Colonic mucosa (tissue), 4 donors: ENCODE results near the gene CARS1. TPM values are rescaled to one million over a fixed set of nuclear protein-coding genes. Genes with fewer than 3 reads are reported as not detected.

Experiments used
- DNase-seq: peaks from one replicate; pipeline ENCODE4 v3.0.0-alpha.2; 2020
- H3K27ac ChIP-seq: fragments of 200-600 bp; one replicate; pipeline ENCODE4 v1.8.0; 2021
- H3K27me3 ChIP-seq: fragments of 200-600 bp; one replicate; pipeline ENCODE4 v1.8.0; 2021
- H3K36me3 ChIP-seq: fragments of 200-600 bp; one replicate; pipeline ENCODE4 v1.8.0; 2021
- H3K4me1 ChIP-seq: fragments of 200-600 bp; one replicate; pipeline ENCODE4 v1.8.0; 2021; ENCODE audit warnings: mild to moderate bottlenecking
- H3K4me3 ChIP-seq: fragments of 200-600 bp; one replicate; pipeline ENCODE4 v1.8.0; 2021
- H3K9ac ChIP-seq, 2 donors: one replicate each; pipeline ENCODE4 v1.7.0; 2013; ENCODE audit warnings: control low read depth in 2 of 2, low read depth in 2 of 2, low read length in 2 of 2
- H3K9me3 ChIP-seq: fragments of 200-600 bp; one replicate; pipeline ENCODE4 v1.8.0; 2021
- CTCF ChIP-seq: fragments of 200-600 bp; IDR thresholded peaks from one replicate; pipeline ENCODE4 v1.8.0; 2022; ENCODE audit warnings: antibody characterized with exemption, mild to moderate bottlenecking
- intact Hi-C: fragments of 100-400 bp; cut with DNase I; formaldehyde crosslinking; loops from one replicate; pipeline ENCODE4 v1.14.1; 2022
- total RNA-seq, 2 donors: library from RNA; stranded (reverse); fragmentation: NEBNext Ultra II Directional in 1 of 2; extraction: Animal tissue kit (Norgen Biotek cat#: 25700) in 1 of 2; gene quantifications; one replicate each; pipeline ENCODE4 v1.2.1, GENCODE V29; 2021
- donor health status: healthy.
- donor health status: DM: no; HTN: no; CAD: no.
- donor health status: DM: no; HTN: no; CAD: no.

Gene CARS1
- total RNA-seq, 2 donors from 2014 or later, result 48.4 to 74.3 TPM

- Histone ChIP-seq H3K27me3 (no peaks in the 10 kb centered on the region), H3K4me3 (no peak overlapping the region), H3K27ac (no peak overlapping the region), H3K4me1 (no peaks in the 10 kb centered on the region), H3K9me3 (no peaks in the 10 kb centered on the region), H3K9ac (no peak overlapping the region), H3K36me3 (peaks cover 21% of the 10 kb centered on the region)
- no peak for TF ChIP-seq CTCF
- no peak for DNase-seq
- intact Hi-C loops, result no loop called here
These were observed 38.6 kb downstream of the CARS1 start for GRCh38 chr11:3018596-3018995.

GRCh38 chr11:3016861-3017260, 40.4 kb downstream of the CARS1 start:
- peaks cover 21% of the 10 kb centered on the region for H3K36me3 ChIP-seq
- no peak for TF ChIP-seq CTCF
- H3K9me3 ChIP-seq, result no peaks in the 10 kb centered on the region
- no peak overlapping the region for H3K9ac ChIP-seq
- no peak overlapping the region for H3K27ac ChIP-seq
- DNase-seq, result no peak
- H3K4me3 ChIP-seq, result no peak overlapping the region
- no peaks in the 10 kb centered on the region for H3K4me1 ChIP-seq
- H3K27me3 ChIP-seq, result no peaks in the 10 kb centered on the region
- intact Hi-C loops, result no loop called here

- H3K4me3 ChIP-seq, result no peak overlapping the region
- DNase-seq, result no peak
- H3K36me3 ChIP-seq, result peaks cover 21% of the 10 kb centered on the region
- no peak for TF ChIP-seq CTCF
- H3K27ac ChIP-seq, result no peak overlapping the region
- no peaks in the 10 kb centered on the region for H3K27me3 ChIP-seq
- no peak overlapping the region for H3K9ac ChIP-seq
- no peaks in the 10 kb centered on the region for H3K4me1 ChIP-seq
- no peaks in the 10 kb centered on the region for H3K9me3 ChIP-seq
- intact Hi-C loops, result no loop called here
These were observed 41.4 kb downstream of the CARS1 start for GRCh38 chr11:3015796-3016195.

GRCh38 chr11:3014943-3015342, 42.3 kb downstream of the CARS1 start:
- Histone ChIP-seq H3K9me3 (no peaks in the 10 kb centered on the region), H3K9ac (no peak overlapping the region), H3K27me3 (no peaks in the 10 kb centered on the region), H3K36me3 (peaks cover 21% of the 10 kb centered on the region), H3K4me3 (no peak overlapping the region), H3K27ac (no peak overlapping the region), H3K4me1 (no peaks in the 10 kb centered on the region)
- intact Hi-C loops, result no loop called here
- TF ChIP-seq CTCF, result no peak
- no peak for DNase-seq

GRCh38 chr11:3014057-3014938, 42.9 kb downstream of the CARS1 start:
- no peak for DNase-seq
- H3K9me3 ChIP-seq, result no peaks in the 10 kb centered on the region
- intact Hi-C loops, result no loop called here
- peaks cover 21% of the 10 kb centered on the region for H3K36me3 ChIP-seq
- no peak for TF ChIP-seq CTCF
- no peak overlapping the region for H3K27ac ChIP-seq
- no peaks in the 10 kb centered on the region for H3K4me1 ChIP-seq
- H3K4me3 ChIP-seq, result no peak overlapping the region
- H3K27me3 ChIP-seq, result no peaks in the 10 kb centered on the region
- H3K9ac ChIP-seq, result no peak overlapping the region
